GM12874 (cell line): Measurements from ENCODE around the gene HERC5.

ENCODE experiments used
- TF ChIP-seq, protein P1 (sequence below): IDR thresholded peaks from 2 replicates; pipeline ENCODE4 v1.5.1; 2011; ENCODE audit warnings: low read depth, mild to moderate bottlenecking, control low read depth, low read length, moderate library complexity; ENCODE audit not compliant: insufficient read depth

The HERC5 gene

DNA sequence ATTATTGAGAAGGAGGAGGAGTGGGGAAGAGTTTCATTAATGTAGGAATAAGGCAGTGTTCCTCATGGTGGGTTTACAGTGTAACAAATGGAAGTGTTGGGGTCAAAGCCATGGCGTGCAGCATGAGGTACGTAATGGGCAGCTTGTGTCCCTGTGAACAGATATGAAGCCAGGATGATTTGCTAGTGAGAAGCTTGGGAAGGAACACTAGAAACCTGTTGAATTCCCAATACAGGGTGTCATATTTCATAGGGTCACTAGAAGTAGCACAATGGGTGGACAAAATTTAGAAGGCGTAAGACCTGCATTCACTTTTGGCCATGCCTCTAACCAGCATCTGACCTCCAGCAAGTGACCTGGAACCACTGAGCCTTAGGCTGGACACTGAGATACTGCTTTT, 59.8 kb downstream of the HERC5 start:
- TF ChIP-seq, protein P1, sequence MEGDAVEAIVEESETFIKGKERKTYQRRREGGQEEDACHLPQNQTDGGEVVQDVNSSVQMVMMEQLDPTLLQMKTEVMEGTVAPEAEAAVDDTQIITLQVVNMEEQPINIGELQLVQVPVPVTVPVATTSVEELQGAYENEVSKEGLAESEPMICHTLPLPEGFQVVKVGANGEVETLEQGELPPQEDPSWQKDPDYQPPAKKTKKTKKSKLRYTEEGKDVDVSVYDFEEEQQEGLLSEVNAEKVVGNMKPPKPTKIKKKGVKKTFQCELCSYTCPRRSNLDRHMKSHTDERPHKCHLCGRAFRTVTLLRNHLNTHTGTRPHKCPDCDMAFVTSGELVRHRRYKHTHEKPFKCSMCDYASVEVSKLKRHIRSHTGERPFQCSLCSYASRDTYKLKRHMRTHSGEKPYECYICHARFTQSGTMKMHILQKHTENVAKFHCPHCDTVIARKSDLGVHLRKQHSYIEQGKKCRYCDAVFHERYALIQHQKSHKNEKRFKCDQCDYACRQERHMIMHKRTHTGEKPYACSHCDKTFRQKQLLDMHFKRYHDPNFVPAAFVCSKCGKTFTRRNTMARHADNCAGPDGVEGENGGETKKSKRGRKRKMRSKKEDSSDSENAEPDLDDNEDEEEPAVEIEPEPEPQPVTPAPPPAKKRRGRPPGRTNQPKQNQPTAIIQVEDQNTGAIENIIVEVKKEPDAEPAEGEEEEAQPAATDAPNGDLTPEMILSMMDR: no peak

GRCh38 chr4:88517825-88518224, 60.9 kb downstream of the HERC5 start:
- TF ChIP-seq, protein P1: no peak

DNA sequence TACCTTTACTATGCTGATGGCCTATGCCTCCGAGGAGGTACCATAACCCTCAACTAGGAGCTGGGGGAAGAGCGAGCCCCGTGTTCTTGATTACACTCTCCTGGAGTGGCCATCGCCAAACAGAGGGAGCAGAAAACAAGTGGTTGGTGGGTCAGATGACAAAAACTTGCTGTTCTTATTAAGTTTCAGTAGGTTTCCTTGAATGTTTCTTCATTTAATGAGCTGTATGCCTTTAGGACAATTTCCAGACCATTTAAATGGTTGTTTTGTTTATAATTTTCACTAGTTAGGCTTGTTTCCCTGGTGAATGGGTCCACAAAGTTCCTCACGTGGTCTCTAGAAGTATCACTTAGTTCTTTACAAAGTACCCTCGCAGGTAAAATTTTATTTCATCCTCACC, 62.0 kb downstream of the HERC5 start:
- TF ChIP-seq, protein P1: no peak

GRCh38 chr4:88522702-88523324, 65.9 kb downstream of the HERC5 start:
- TF ChIP-seq, protein P1: no peak

GRCh38 chr4:88523325-88524129, 66.6 kb downstream of the HERC5 start, which contains the start of gene PYURF:
Gene PYURF, minus strand, starts transcription at chr4:88523776. Its CDS starts 76 bp downstream, at chr4:88523700.
- TF ChIP-seq, protein P1: no peak

- TF ChIP-seq, protein P1: no peak
Observed at GRCh38 chr4:88524171-88524570, 67.3 kb downstream of the HERC5 start.

DNA sequence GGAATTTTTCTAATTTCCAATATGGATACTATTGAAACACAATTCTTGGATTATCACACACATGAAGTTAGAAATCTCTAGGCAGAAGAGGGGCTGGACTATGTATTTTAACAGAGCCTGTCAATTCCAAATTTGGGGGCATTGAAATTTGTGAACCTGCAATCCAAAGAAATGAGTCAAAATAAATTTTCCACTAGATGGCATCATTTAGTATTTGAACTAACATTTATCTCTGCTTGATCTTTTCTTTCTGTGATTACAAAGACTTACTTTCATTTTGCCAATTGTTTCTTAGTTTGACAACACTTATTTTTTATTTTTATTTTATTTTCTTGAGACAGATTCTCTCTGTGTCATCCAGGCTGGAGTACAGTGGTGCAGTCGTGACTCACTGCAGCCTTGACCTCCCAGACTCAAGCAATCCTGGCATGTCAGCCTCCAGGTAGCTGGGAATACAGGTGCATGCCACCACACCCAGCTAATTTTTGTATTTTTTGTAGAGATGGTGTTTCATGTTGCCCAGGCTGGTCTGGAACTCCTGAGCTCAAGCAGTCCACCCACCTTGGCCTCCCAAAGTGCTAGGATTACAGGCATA, 69.4 kb downstream of the HERC5 start:
- TF ChIP-seq, protein P1: no peak
